GM19035 (cell line): ENCODE data around the gene FGGY.
"Not testable (repeated sequence)": the region's sequence is repeated elsewhere in the genome, so short reads cannot be mapped to it uniquely, and the experiment has no call there.

Source experiments
- ATAC-seq: cut with Tn5 transposase; IDR thresholded peaks from one replicate; pipeline ENCODE4 v1.9.1; 2021; ENCODE audit not compliant: unreplicated experiment

FGGY gene

GRCh38 chr1:59285691-59286090 is 11.2 kb upstream of the FGGY start:
- ATAC-seq: no peak

- ATAC-seq: no peak
Observed at GRCh38 chr1:59288046-59288445, 8.8 kb upstream of the FGGY start.

GRCh38 chr1:59289570-59289969 is 7.3 kb upstream of the FGGY start:
- ATAC-seq: no peak

GRCh38 chr1:59290193-59290949 is 6.5 kb upstream of the FGGY start:
- peak; percentile 89 for ATAC-seq

- no peak for ATAC-seq
Observed at GRCh38 chr1:59291561-59291960, 5.3 kb upstream of the FGGY start.

- ATAC-seq: no peak
Observed at GRCh38 chr1:59292562-59292961, 4.3 kb upstream of the FGGY start.

GRCh38 chr1:59293206-59293605 is 3.7 kb upstream of the FGGY start:
- ATAC-seq: no peak

GRCh38 chr1:59293849-59294248 is 3.0 kb upstream of the FGGY start:
- ATAC-seq: no peak

GRCh38 chr1:59294423-59294822 is 2.5 kb upstream of the FGGY start:
- ATAC-seq: no peak

- no peak for ATAC-seq
Observed at GRCh38 chr1:59295618-59296017, 1.3 kb upstream of the FGGY start.

- ATAC-seq: no peak
Observed at GRCh38 chr1:59298026-59298583, 1.2 kb downstream of the FGGY start.

- no peak for ATAC-seq
Observed at GRCh38 chr1:59298710-59299346, 1.9 kb downstream of the FGGY start.

- ATAC-seq: not testable (repeated sequence)
Observed at GRCh38 chr1:59299670-59300069, 2.8 kb downstream of the FGGY start.

GRCh38 chr1:59302297-59302696 is 5.4 kb downstream of the FGGY start:
- no peak for ATAC-seq

GRCh38 chr1:59302871-59303270 is 6.0 kb downstream of the FGGY start:
- no peak for ATAC-seq

- ATAC-seq: no peak
Observed at GRCh38 chr1:59305188-59305587, 8.3 kb downstream of the FGGY start.

GRCh38 chr1:59307591-59307990 is 10.7 kb downstream of the FGGY start:
- no peak for ATAC-seq

GRCh38 chr1:59308839-59309238 is 11.9 kb downstream of the FGGY start:
- ATAC-seq: no peak

GRCh38 chr1:59309392-59309791 is 12.5 kb downstream of the FGGY start:
- ATAC-seq: no peak

GRCh38 chr1:59309795-59310548 is 13.1 kb downstream of the FGGY start:
- no peak for ATAC-seq

- ATAC-seq: no peak
Observed at GRCh38 chr1:59310549-59311250, 13.8 kb downstream of the FGGY start.
